GM21825 (cell line): ENCODE data around the gene XDH.

Experiments
- ATAC-seq: cut with Tn5 transposase; IDR thresholded peaks from one replicate; pipeline ENCODE4 v1.9.1; 2021; ENCODE audit warnings: mild to moderate bottlenecking, moderate library complexity; ENCODE audit not compliant: unreplicated experiment

The XDH gene

DNA sequence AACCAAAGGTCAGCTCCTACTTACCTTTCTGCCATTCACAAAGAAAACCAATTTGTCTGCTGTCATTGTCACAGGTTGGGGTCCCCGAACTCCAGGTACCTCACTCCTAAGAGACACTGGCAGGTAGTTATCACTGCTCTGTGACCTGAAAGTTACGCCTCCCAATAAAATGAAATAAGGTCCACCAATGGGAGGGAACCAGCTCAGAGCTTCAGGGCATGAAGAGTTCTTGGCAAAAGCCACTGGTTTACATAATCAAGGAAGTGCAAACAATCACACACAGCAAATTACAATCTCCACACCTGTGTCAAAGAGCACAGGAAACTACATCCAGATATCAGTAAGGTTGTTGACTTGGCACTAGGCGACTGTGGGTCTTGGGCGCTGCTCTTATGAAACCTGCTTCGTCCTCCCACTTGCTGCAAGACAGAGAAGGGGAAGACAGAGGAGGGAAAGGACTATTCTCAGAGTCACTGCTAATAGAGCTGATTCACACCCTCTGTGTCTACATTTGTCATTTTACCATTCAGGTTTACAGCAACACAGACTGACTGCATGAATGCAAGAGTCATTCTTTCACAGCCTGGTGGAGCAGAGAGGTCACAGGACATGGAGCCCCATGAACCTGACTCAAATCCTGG, at the start of gene XDH:
Gene XDH, minus strand, starts transcription at position 142 of the 641 bp plus-strand sequence. Its CDS starts 76 bp downstream, at position 66.
- no peak for ATAC-seq

DNA sequence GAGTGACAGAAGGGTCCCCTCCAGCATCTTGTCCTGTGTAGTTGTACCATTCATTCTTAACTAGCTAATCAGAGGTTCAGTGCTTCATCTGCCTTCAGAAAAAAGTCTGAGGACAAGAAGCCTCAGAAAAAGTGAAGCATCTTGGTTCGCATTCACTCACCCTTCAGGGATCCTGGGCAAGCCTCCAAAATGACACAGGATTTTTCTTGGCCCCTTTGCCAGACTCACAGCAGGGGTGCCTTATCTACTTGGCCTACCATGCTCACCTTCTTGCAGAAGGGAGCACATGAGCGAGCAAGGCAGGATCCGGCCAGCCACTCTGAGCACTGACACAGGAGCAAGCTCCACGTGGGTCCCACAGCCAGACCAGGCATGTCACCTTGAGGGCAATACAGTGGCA, 43.1 kb upstream of the XDH start:
- no peak for ATAC-seq

DNA sequence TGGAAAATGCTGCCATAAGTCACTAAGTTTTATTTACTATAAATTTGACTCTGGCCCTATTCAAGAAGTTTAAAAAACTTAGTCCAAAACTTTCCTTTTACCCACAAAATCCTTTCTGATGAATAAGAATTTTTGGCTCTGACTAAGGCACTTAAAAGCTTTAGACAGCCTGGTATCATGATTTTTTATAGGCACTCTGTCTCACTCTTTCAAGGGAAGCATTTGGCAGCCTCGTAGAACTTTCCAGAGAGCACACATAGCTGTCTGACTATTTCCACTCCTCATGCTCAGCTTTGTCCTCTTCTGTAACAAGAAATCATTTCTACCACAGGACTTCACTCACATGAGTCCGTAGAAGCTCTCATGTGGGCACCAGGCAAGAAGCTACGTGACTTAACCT, 32.3 kb upstream of the XDH start:
- ATAC-seq = no peak

DNA sequence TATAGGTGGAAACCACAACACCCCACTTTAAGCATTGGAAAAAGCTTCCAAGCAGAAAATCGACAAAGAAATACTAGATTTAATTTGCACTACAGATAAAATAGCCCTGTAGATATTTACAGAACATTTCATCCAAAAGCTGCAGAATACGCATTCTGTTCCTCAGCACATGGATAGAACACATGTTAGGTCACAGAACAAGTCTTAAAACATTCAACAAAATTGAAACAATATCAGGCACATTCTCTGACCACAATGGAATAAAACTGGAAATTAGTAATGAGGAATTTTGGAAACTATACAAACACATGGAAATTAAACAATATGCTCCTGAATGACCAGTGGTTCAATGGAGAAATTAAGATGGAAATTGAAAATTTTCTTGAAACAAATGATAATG, 27.8 kb upstream of the XDH start:
- no peak for ATAC-seq

DNA sequence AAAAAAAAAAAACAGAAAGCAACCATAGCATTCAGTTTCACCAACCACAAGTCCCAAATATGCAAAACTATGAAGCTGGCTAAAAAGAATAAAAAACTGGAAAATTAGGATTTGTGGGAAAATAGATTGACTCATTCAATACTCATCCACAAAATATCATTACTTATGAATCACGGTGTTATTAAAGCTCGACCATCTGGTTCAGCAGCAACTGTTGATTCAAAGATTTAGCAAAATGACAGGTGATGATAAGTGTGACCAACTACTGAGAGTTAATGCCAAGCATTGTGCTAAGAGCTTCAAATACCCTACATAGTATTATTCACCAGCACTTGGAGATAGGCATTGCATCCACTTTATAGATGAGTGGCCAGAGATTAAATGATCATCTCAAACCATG, 26.2 kb upstream of the XDH start:
- ATAC-seq = no peak

DNA sequence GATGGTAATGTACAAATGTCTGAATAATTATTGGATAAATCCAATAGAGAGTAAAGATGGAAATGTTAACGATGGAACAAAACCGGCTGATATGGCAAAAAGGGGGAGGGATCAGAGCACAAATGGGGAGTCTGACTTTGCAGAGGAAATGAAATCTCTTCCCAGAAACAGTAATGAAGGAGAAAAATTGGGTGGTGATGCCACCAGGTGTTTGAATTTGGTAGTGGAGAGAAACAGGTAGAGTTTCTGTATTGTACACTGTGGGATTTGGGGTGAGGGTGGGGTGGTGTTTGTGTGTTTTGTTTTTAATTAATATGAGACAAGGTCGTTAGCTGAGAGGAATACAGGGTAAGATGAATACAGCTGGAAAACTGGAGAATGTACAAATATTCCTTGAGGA, 20.4 kb upstream of the XDH start:
- ATAC-seq = no peak

GRCh38 chr2:31433541-31433940, 19.0 kb upstream of the XDH start:
- no peak for ATAC-seq

DNA sequence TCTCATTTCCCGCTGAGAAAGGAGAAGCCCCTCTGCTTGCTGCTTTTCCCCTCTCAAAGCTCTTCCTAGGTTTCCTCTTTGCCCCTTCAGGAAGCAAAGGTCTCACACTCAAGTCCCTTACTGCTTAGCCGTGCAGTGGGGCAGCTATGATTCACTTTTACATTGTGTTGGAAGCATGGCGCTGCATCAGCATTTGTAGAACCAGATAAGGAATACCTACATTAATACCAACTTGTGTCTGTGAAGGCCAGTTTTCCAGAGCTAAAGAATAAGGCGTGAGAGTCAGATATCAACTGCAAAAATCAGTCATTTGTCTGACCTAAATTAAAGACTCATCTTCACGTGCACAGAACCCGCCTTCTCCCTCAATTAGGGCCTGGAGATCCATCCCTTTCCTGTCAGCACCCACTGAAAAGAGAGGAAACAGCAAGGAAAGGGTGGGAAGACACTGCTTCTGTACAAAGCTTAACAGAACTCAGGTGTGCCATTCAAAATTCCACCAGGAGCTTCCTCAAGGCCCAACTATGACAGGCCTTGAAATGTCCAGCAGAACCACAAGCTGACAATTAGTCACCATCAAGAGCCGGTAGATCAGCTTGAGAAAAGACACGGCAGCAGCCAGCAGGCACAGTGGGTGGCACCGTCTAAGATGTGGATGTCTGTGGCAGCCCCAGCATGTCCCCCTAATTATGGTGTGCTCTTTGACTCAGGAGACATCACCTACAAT, 16.1 kb upstream of the XDH start:
- ATAC-seq = no peak

DNA sequence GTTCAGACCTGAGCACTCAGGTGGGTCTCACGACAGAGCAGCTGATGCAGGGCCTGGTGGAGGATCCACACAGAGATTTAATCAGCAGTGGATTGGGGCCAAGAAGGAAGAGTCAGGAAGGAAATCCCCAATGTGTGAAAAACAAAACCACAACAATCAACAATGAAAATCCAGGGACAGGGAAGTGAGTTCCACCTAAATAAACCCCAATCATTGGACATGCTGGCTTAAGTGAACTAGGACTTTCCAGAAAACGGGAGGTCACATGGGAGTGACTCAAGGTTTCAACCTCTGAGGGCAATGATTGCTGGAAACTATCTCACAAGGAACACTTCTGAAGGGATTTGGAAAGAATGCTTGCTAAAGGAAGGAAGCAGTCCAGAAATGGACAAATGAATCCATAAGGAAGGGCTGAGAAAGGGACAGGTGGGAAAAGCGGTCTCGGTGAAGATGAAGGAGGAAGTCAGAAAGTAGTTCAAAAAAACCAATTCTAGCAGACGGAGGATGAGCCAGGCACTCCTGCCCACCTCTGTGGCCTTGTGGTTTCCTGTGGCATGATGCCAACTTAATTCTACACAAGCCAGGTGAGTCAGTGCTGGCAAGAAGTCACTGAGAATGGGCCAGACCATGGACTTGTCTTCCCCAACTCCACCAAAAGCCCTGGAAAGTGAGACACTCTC, 15.4 kb upstream of the XDH start:
- ATAC-seq = no peak

DNA sequence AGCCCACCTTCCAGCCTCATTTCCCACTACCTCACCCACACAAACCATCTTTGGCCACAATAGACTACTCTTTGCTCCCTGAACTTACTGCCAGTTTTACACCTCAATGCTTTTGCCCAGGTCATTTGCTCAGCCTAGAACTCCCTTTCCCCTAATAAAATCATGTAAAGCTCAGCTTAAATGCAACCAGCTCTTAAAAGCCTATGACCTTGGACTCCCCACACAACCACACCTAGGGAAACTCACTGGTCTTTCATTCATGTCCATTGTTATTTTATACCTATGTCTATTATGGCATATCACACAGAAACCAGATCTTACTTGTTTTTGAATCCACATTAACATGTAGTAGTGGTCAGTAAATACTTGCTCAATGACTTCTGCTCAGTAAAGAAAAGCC, 14.5 kb upstream of the XDH start:
- ATAC-seq = no peak

GRCh38 chr2:31428001-31428418, 13.5 kb upstream of the XDH start:
- no peak for ATAC-seq

DNA sequence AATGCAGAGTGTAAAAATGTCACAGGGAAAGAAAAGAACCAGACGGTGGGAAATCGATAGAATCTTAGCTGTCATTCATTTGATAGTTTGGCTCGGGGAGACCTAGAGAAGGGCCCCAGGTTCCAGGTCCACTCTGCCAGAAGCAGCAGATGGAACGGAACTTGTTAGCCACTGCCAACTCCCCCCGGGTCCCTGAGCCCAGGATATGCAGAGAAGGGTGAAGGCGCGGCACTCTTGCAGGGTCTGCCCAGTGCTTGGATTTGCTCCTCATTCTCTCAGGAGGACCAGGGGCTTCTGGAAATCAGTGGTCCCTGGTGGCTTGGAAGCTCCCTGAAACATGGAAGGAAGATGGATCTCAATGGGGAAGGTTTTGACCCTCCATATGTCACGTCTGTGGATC, 11.6 kb upstream of the XDH start:
- ATAC-seq = no peak

DNA sequence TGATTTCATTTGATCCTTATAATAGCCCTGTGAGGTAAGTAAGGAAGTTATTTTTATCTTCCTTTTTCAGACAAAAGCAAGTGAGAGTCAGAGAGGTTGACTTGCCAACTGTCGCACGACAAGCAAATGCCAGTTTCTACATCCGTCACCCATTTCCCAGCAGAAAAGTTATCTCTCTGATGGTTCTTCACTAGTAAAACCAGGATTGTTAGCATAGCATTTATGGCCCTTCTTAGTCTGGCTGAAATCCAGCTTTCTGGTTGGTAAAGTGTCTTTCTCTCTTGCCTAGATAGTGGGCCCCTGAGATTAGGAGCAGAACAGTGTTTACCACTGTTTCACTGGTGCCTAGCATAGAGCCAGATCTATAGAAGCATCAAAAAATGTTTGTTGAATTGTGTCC, 7.1 kb upstream of the XDH start:
- ATAC-seq = no peak

DNA sequence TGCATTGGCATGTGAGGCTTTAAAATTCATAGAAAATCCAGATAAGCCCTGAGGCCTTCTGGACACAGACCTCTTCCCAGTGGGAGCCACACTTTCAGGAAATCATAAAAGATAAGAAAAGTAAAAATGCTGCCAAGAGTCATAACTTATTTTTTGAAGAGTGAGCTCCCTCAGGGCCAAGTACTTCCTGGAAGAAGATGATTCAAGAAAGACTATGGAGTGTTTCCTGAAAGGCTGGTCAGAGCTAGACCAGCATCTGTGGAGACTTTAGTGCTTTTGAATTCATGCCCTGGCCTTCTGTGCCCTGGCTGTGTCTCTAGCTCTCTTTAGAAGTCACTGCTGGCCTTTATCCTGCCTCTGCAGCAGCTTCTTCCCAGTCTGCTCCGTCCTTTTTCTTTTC, 6.4 kb upstream of the XDH start:
- no peak for ATAC-seq

GRCh38 chr2:31419386-31419785, 4.8 kb upstream of the XDH start:
- ATAC-seq = no peak

- ATAC-seq = no peak
Measured at GRCh38 chr2:31415421-31415820, 879 bp upstream of the XDH start.

DNA sequence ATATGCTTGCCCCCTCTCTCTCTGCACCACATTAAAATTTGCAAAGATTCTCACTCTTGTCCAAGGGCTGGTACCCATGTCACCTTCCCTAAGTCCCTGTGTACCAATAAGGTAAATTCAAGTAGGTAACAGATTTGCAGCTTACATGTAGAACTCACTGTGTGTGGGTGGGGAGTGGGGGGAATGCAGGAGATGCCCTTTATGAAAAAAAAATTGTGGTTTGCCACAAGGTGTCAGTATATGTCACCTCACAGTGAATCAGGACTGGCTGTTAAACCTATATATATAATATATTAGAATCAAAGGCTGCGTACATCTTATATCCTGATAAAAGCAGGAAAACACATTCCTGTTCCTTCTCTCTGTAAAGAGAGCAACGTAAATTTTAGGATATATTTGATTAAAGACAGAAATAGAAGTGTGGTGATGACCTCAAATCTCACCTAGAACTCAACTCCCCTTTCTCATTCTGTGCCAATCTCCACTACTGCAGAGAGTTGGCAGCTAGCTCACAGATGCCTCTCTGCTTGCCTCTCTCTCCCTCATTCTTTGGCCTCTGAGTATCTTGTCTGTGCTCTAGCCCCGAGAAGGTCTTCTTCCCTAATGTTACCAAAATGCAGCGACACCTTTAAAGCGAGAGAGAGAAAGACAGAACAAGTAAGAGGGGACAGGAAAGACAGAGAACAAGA, 536 bp downstream of the XDH start:
- no peak for ATAC-seq

GRCh38 chr2:31413025-31413424, 1.5 kb downstream of the XDH start:
- ATAC-seq = no peak

- ATAC-seq = no peak
Measured at GRCh38 chr2:31411771-31412170, 2.8 kb downstream of the XDH start.

DNA sequence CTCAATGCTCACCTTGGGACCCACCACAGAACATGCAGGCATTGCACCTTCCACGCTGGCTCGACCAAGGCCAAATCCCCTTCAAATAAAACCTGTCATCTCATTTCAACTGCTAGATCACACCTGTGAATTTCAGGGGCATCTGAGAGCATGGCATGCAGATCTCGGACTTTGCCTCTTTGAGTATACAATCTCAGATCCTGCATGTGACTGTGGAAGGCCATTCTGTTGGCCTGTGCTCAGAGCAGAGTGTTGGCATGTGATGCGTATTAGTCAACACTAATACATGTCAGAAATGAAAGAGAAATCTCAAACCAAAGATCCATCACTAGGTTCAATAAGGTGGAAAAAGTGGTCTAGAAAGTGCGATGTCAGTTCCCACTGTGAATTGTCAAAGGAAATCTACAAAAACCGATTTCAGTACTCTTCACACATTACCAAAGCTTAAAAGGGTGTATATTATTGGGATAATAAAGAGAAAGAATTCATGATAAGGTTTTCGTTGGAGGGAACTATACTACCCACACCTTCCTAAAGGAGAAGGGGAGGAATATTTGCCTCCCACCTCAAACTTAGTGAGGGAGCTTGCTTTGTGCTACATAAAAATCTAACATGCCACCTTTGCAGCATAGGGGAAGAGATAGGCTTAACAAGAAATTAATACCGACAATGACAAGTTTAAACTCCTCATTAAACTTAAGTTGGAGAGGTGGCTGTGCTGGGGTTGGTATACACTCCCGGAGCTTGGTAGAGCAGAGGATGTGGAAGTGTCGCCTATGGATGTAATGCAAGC, 7.8 kb downstream of the XDH start:
- ATAC-seq = no peak

GRCh38 chr2:31404827-31405226, 9.7 kb downstream of the XDH start:
- no peak for ATAC-seq
